H1 (cell line): ENCODE measurements around the gene GSE1. TPM values are rescaled to one million over a fixed set of nuclear protein-coding genes. Genes with fewer than 3 reads are reported as not detected.

Experiments used
- CTCF ChIA-PET: fragments of 300-600 bp; sonication (Branson Sonifier 250); formaldehyde crosslinking; loops from one replicate; lab custom pipeline; 2021; ENCODE audit not compliant: partially characterized antibody; lab: Charles Lee
- POLR2A ChIA-PET: fragments of 300-600 bp; sonication (Branson Sonifier 250); formaldehyde crosslinking; loops from one replicate; lab custom pipeline; 2021; ENCODE audit warnings: inconsistent platforms; ENCODE audit not compliant: partially characterized antibody; lab: Charles Lee
- DNase-seq, 2 experiments: peaks; one replicate each; pipeline versions ENCODE4 v3.0.0 to v3.0.0-alpha.2; 2010 to 2022; ENCODE audit warnings: low spot score in 2 of 2, low read depth in 1 of 2, mixed read lengths in 1 of 2
- FAIRE-seq: peaks from 2 replicates; lab custom pipeline; 2011; peaks lifted over from hg19 to GRCh38; lab: Jason Lieb, UNC
- H2AFZ ChIP-seq: 2 replicates; pipeline ENCODE4 v1.8.1; 2012; ENCODE audit warnings: low read length, inconsistent platforms
- H2AK5ac ChIP-seq: 2 replicates; pipeline ENCODE4 v1.6.1; 2013; ENCODE audit warnings: low read depth, low read length
- H2BK120ac ChIP-seq: replicated peaks from 2 replicates; pipeline ENCODE3; 2013; ENCODE audit warnings: low read depth, low read length, inconsistent platforms
- H2BK12ac ChIP-seq: 2 replicates; pipeline ENCODE4 v1.6.1; 2013; ENCODE audit warnings: low read depth, low read length
- H2BK15ac ChIP-seq: 2 replicates; pipeline ENCODE4 v1.6.1; 2013; ENCODE audit warnings: low read length
- H2BK20ac ChIP-seq: 2 replicates; pipeline ENCODE4 v1.6.1; 2013; ENCODE audit warnings: low read length
- H2BK5ac ChIP-seq: 2 replicates; pipeline ENCODE4 v1.6.1; 2013; ENCODE audit warnings: low read depth, low read length
- H3K14ac ChIP-seq: 2 replicates; pipeline ENCODE4 v1.6.1; 2013; ENCODE audit warnings: inconsistent platforms; ENCODE audit not compliant: insufficient read length
- H3K18ac ChIP-seq: 2 replicates; pipeline ENCODE4 v1.6.1; 2013; ENCODE audit warnings: low read length; ENCODE audit errors: extremely low read depth
- H3K23ac ChIP-seq: 2 replicates; pipeline ENCODE4 v1.6.1; 2013; ENCODE audit warnings: inconsistent platforms; ENCODE audit not compliant: insufficient read length
- H3K23me2 ChIP-seq: 2 replicates; pipeline ENCODE4 v1.6.1; 2013; ENCODE audit warnings: low read depth, low read length
- H3K27ac ChIP-seq: 2 replicates; pipeline ENCODE4 v1.6.1; 2011; ENCODE audit warnings: low read depth, low read length, inconsistent platforms
- H3K27me3 ChIP-seq, 4 experiments: replicated peaks in 1 of 4; 1 replicate in 1 of 4; 2 replicates in 3 of 4; pipeline versions ENCODE4 v1.6.1 to v1.8.1; 2011 to 2013; ENCODE audit warnings: low read length in 3 of 4, mild to moderate bottlenecking in 3 of 4, inconsistent platforms in 2 of 4, mixed read lengths in 2 of 4, moderate library complexity in 1 of 4; ENCODE audit not compliant: control insufficient read depth in 3 of 4, insufficient read depth in 3 of 4; ENCODE audit errors: extremely low read depth in 1 of 4
- H3K36me3 ChIP-seq, 4 experiments: 2 replicates each; pipeline versions ENCODE4 v1.6.1 to v1.8.1; 2011 to 2013; ENCODE audit warnings: mild to moderate bottlenecking in 4 of 4, low read length in 3 of 4, moderate library complexity in 2 of 4, control low read depth in 1 of 4, inconsistent platforms in 1 of 4; ENCODE audit not compliant: insufficient read depth in 4 of 4, control insufficient read depth in 2 of 4
- H3K4ac ChIP-seq: replicated peaks from 2 replicates; pipeline ENCODE3; 2013; ENCODE audit warnings: low read length, low read depth, mixed read lengths, inconsistent platforms; ENCODE audit not compliant: insufficient read length
- H3K4me1 ChIP-seq, 4 experiments: replicated peaks in 1 of 4; 1 replicate in 1 of 4; 2 replicates in 3 of 4; pipeline versions ENCODE4 v1.6.1 to v1.8.1; 2011 to 2013; ENCODE audit warnings: low read length in 3 of 4, inconsistent platforms in 2 of 4, mixed read lengths in 1 of 4; ENCODE audit not compliant: insufficient read depth in 4 of 4, control insufficient read depth in 3 of 4
- H3K4me2 ChIP-seq, 2 experiments: 2 replicates each; pipeline versions ENCODE4 v1.6.1 to v1.8.1; 2011 to 2013; ENCODE audit warnings: low read depth in 2 of 2, low read length in 2 of 2, control low read depth in 1 of 2, inconsistent platforms in 1 of 2, mild to moderate bottlenecking in 1 of 2; ENCODE audit not compliant: insufficient read depth in 1 of 2
- H3K4me3 ChIP-seq, 4 experiments: fragments of 200-600, 300-600 bp in 1 of 4; sonication (generic), shearing (Covaris generic), sonication (Bioruptor Twin) in 1 of 4; 2 replicates each; pipeline versions ENCODE4 v1.5.1 to v1.8.1; 2011 to 2016; ENCODE audit warnings: low read length in 4 of 4, low read depth in 3 of 4, control low read depth in 2 of 4, inconsistent platforms in 2 of 4, mild to moderate bottlenecking in 2 of 4, mixed read lengths in 1 of 4, moderate library complexity in 1 of 4; ENCODE audit not compliant: insufficient read depth in 2 of 4; ENCODE audit errors: extremely low read depth in 1 of 4
- H3K56ac ChIP-seq: replicated peaks from 2 replicates; pipeline ENCODE3; 2013; ENCODE audit warnings: low read depth, mild to moderate bottlenecking, mixed read lengths, low read length, inconsistent platforms; ENCODE audit not compliant: insufficient read length
- H3K79me1 ChIP-seq: 2 replicates; pipeline ENCODE4 v1.6.1; 2013; ENCODE audit warnings: low read depth, low read length, control low read depth
- H3K79me2 ChIP-seq, 2 experiments: 2 replicates each; pipeline versions ENCODE4 v1.6.1 to v1.8.1; 2012 to 2013; ENCODE audit warnings: low read length in 2 of 2, mild to moderate bottlenecking in 2 of 2, inconsistent platforms in 1 of 2; ENCODE audit not compliant: insufficient read depth in 2 of 2, control insufficient read depth in 1 of 2
- H3K9ac ChIP-seq, 4 experiments: replicated peaks in 1 of 4; 1 replicate in 1 of 4; 2 replicates in 3 of 4; pipeline versions ENCODE4 v1.6.1 to v1.8.1; 2011 to 2013; ENCODE audit warnings: low read depth in 3 of 4, low read length in 3 of 4, control low read depth in 2 of 4, mild to moderate bottlenecking in 2 of 4, moderate library complexity in 2 of 4, inconsistent platforms in 1 of 4; ENCODE audit errors: extremely low read depth in 1 of 4
- H3K9me3 ChIP-seq, 2 experiments: 2 replicates each; pipeline versions ENCODE4 v1.6.1 to v1.8.1; 2012 to 2013; ENCODE audit warnings: mild to moderate bottlenecking in 2 of 2, moderate library complexity in 2 of 2, control low read depth in 1 of 2, inconsistent platforms in 1 of 2, low read depth in 1 of 2, low read length in 1 of 2, mixed read lengths in 1 of 2; ENCODE audit not compliant: insufficient read depth in 2 of 2
- H4K20me1 ChIP-seq, 2 experiments: replicated peaks in 1 of 2; 2 replicates each; pipeline versions ENCODE3 to v1.8.1; 2011 to 2013; ENCODE audit warnings: inconsistent platforms in 2 of 2, low read length in 2 of 2, mild to moderate bottlenecking in 1 of 2; ENCODE audit not compliant: insufficient read depth in 2 of 2, control insufficient read depth in 1 of 2
- H4K5ac ChIP-seq: 2 replicates; pipeline ENCODE4 v1.6.1; 2013; ENCODE audit warnings: low read length, low read depth, mixed read lengths, inconsistent platforms; ENCODE audit not compliant: insufficient read length
- H4K8ac ChIP-seq: 2 replicates; pipeline ENCODE4 v1.8.0; 2013; ENCODE audit warnings: mild to moderate bottlenecking, moderate library complexity, low read length, inconsistent platforms; ENCODE audit not compliant: insufficient read depth; ENCODE audit errors: extremely low read depth
- H4K91ac ChIP-seq: replicated peaks from 2 replicates; pipeline ENCODE3; 2013; ENCODE audit warnings: low read length, mixed read lengths, inconsistent platforms; ENCODE audit not compliant: insufficient read length
- CHD1 ChIP-seq: IDR thresholded peaks from 2 replicates; pipeline ENCODE4 v1.6.1; 2012; ENCODE audit warnings: low read depth, low read length, improper control_type of control experiment
- CHD2 ChIP-seq: IDR thresholded peaks from 2 replicates; pipeline ENCODE4 v1.6.1; 2012; ENCODE audit warnings: low read length, improper control_type of control experiment
- RNF2 ChIP-seq: fragments of 200-900, 300-1000 bp; sonication (generic); IDR thresholded peaks from 2 replicates; pipeline ENCODE4 v1.7.1; 2016; ENCODE audit warnings: borderline replicate concordance, low read depth, mild to moderate bottlenecking, antibody characterized with exemption, low read length; ENCODE audit not compliant: poor library complexity, severe bottlenecking; ENCODE audit errors: missing control alignments
- SIRT6 ChIP-seq: IDR thresholded peaks from one replicate; pipeline ENCODE4 v1.7.1; 2012; ENCODE audit warnings: low read length, inconsistent platforms
- WGBS, 2 experiments: shearing (Covaris generic) in 1 of 2; methylation state at CpG; one replicate each; pipeline versions ENCODE4 v1.1.6 to v1.1.7; 2013 to 2015; ENCODE audit warnings: low lambda C conversion rate in 2 of 2, mixed read lengths in 2 of 2, inconsistent platforms in 1 of 2, low coverage in 1 of 2, missing lambda C conversion rate in 1 of 2; ENCODE audit not compliant: insufficient replicate concordance in 2 of 2, insufficient coverage in 1 of 2, insufficient read length in 1 of 2; ENCODE audit errors: extremely low coverage in 1 of 2, missing lambda C conversion rate in 1 of 2; 5-methylcytosine and 5-hydroxymethylcytosine counted together
- polyA plus RNA-seq, 7 experiments: library from polyadenylated mRNA; depleted of rRNA in 3 of 7; stranded (reverse) in 5 of 7; unstranded in 2 of 7; fragments of >200 nt in 5 of 7; fragments of 200-250 nt in 2 of 7; gene quantifications; 1 replicate in 5 of 7; 2 replicates in 1 of 7; 4 replicates in 1 of 7; pipeline versions ENCODE4 v1.2.1 to v1.2.3, GENCODE V29; 2011 to 2013; ENCODE audit warnings: missing spikeins in 2 of 7, mixed read lengths in 2 of 7
- total RNA-seq: library from RNA; stranded (reverse); fragmentation: NEBNext Ultra II Directional; extraction: Animal tissue kit (Norgen Biotek cat#: 25700); gene quantifications from 2 replicates; pipeline ENCODE4 v1.2.1, GENCODE V29; 2021
- TF ChIP-seq, protein P1 (sequence below): IDR thresholded peaks from 2 replicates; pipeline ENCODE4 v1.6.1; 2011; ENCODE audit warnings: low read length, improper control_type of control experiment
- TF ChIP-seq, protein P2 (sequence below): IDR thresholded peaks from 2 replicates; pipeline ENCODE4 v1.6.1; 2012; ENCODE audit warnings: inconsistent platforms

The GSE1 gene
- total and polyA plus RNA-seq, 2 of the 8 experiments (the other 6 are each of a cell fraction or from before 2014, with no cell fraction given): 26.0 to 65.6 TPM

DNA sequence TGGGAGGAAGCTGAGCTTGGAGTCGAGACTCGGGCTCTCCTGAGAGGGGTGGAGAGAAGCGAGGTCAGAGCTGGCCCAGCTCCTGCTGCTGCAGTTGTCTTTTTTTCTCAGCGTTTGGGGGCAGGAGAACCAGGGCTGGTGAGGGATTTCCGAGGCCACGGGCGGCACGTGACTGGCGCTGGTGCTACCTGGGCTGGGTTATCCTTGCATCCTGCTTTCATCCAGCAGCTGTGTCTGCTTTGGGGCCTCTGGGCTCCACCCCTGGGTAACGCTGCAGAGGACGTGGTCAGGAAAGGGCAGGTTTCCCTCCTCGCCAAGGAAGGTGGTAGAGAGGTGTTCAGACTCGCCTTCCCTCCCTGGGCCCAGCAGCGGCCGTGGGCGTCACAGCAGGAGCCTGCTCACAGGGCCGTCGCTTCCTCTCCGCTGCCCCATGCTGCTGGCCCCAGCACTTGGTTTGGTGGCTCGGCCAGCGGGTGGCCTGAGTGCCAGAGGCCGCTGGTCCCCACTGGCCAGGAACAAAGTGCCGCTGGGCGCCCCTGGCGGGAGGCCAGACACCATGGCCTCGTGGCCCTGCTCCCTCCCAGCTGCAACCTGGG, 22.5 kb downstream of the GSE1 start:
- Histone ChIP-seq H3K23ac (no peak overlapping the region), H2BK20ac (no peak overlapping the region), H3K79me2 (peaks cover 3 to 94% of the 10 kb centered on the region in 2 experiments; a peak in 3 of 4 replicates), H4K8ac (peak overlapping the region; percentile 25; the same call in 1 of the 2 replicates), H3K9ac (no peak overlapping the region), H3K14ac (no peak overlapping the region), H3K4me1 (peaks cover 0 to 9% (median 0%) of the 10 kb centered on the region in 4 experiments; a peak in 4 of 7 replicates), H3K79me1 (peaks cover 29% of the 10 kb centered on the region), H2AFZ (no peak overlapping the region), H3K4me3 (no peak overlapping the region), H2BK5ac (no peak overlapping the region), H2BK15ac (no peak overlapping the region), H4K5ac (no peak overlapping the region), H3K4ac (no peak overlapping the region), H3K9me3 (no peaks in the 10 kb centered on the region), H3K27ac (no peak overlapping the region), H3K36me3 (peaks cover 0 to 11% (median 0%) of the 10 kb centered on the region in 4 experiments; a peak in 4 of 8 replicates), H3K23me2 (no peaks in the 10 kb centered on the region), H4K20me1 (peaks cover 49 to 70% of the 10 kb centered on the region in 2 experiments), H4K91ac (no peak overlapping the region), H2BK120ac (no peak overlapping the region), H3K18ac (no peak overlapping the region), H3K27me3 (no peaks in the 10 kb centered on the region), H2AK5ac (no peak overlapping the region), H3K56ac (no peak overlapping the region), H2BK12ac (no peak overlapping the region), H3K4me2 (no peak overlapping the region)
- WGBS, 2 experiments: 86% methylated on average over 20 of the region's 26 CpGs; no CpG with 5 or more reads in 1 of the 2 experiments
- no peak for FAIRE-seq
- ChIA-PET CTCF (interaction anchor here (0.9 to 4.3 kb wide), 15 partner anchors 8 to 303 kb away, joined by 3 to 27 read pairs (median 6); no protein-coding TSS in a partner anchor), POLR2A (interaction anchor here (0.8 kb wide), 1 partner anchor 34 kb away, joined by 3 read pairs; no protein-coding TSS in a partner anchor)
- no peak for DNase-seq
- TF ChIP-seq, protein P1, sequence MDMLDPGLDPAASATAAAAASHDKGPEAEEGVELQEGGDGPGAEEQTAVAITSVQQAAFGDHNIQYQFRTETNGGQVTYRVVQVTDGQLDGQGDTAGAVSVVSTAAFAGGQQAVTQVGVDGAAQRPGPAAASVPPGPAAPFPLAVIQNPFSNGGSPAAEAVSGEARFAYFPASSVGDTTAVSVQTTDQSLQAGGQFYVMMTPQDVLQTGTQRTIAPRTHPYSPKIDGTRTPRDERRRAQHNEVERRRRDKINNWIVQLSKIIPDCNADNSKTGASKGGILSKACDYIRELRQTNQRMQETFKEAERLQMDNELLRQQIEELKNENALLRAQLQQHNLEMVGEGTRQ: no peak
- TF ChIP-seq RNF2 (no peak), CHD2 (no peak), SIRT6 (no peak), CHD1 (no peak)
- TF ChIP-seq, protein P2, sequence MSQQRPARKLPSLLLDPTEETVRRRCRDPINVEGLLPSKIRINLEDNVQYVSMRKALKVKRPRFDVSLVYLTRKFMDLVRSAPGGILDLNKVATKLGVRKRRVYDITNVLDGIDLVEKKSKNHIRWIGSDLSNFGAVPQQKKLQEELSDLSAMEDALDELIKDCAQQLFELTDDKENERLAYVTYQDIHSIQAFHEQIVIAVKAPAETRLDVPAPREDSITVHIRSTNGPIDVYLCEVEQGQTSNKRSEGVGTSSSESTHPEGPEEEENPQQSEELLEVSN: no peak
